Mesothelial cell of epicardium (in vitro differentiated cells): ENCODE results near the gene ETF1. TPM values are rescaled to one million over a fixed set of nuclear protein-coding genes. Genes with fewer than 3 reads are reported as not detected.

Experiments used
- DNase-seq, 2 experiments: peaks; one replicate each; pipeline ENCODE4 v3.0.0; 2021; ENCODE audit warnings: low spot score in 2 of 2; ENCODE audit not compliant: unreplicated experiment in 2 of 2
- H3K27ac Mint-ChIP-seq: 2 replicates; pipeline ENCODE4 v1.8.0; 2021; ENCODE audit warnings: mixed read lengths
- H3K27me3 Mint-ChIP-seq: 2 replicates; pipeline ENCODE4 v1.8.0; 2021; ENCODE audit warnings: low read depth, mixed read lengths
- H3K36me3 Mint-ChIP-seq: 2 replicates; pipeline ENCODE4 v1.8.0; 2021; ENCODE audit warnings: mixed read lengths
- H3K4me1 Mint-ChIP-seq: 2 replicates; pipeline ENCODE4 v1.8.0; 2021; ENCODE audit warnings: mixed read lengths
- H3K4me3 Mint-ChIP-seq: 2 replicates; pipeline ENCODE4 v1.8.0; 2021; ENCODE audit warnings: mild to moderate bottlenecking, moderate library complexity, mixed read lengths
- H3K9me3 Mint-ChIP-seq: 2 replicates; pipeline ENCODE4 v1.8.0; 2021; ENCODE audit warnings: mixed read lengths
- CTCF ChIP-seq: fragments of 200-600 bp; sonication (generic); IDR thresholded peaks from one replicate; pipeline ENCODE4 v1.5.0; 2021; ENCODE audit warnings: antibody characterized with exemption; ENCODE audit not compliant: unreplicated experiment
- total RNA-seq: library from RNA; stranded (reverse); gene quantifications from 3 replicates; pipeline ENCODE4 v1.2.1, GENCODE V29; 2021

The ETF1 gene
- total RNA-seq, 1 donor from 2014 or later, result 77.7 TPM

GRCh38 chr5:138574744-138575193 lies 31.7 kb upstream of the ETF1 start:
- peaks cover 3% of the 10 kb centered on the region for H3K9me3 Mint-ChIP-seq
- H3K27me3 Mint-ChIP-seq, result no peaks in the 10 kb centered on the region
- peak overlapping the region; percentile 100 for H3K27ac Mint-ChIP-seq
- peaks cover 17% of the 10 kb centered on the region for H3K36me3 Mint-ChIP-seq
- H3K4me1 Mint-ChIP-seq, result peaks cover 24% of the 10 kb centered on the region
- no peak for TF ChIP-seq CTCF
- DNase-seq, result no peak
- H3K4me3 Mint-ChIP-seq, result peak overlapping the region; percentile 96

GRCh38 chr5:138573949-138574670 lies 31.1 kb upstream of the ETF1 start:
- H3K27me3 Mint-ChIP-seq, result no peaks in the 10 kb centered on the region
- H3K36me3 Mint-ChIP-seq, result peaks cover 21% of the 10 kb centered on the region
- H3K4me1 Mint-ChIP-seq, result peaks cover 22% of the 10 kb centered on the region
- peak overlapping the region; percentile 100 for H3K27ac Mint-ChIP-seq
- DNase-seq, result no peak
- TF ChIP-seq CTCF, result no peak
- peaks cover 3% of the 10 kb centered on the region for H3K9me3 Mint-ChIP-seq
- H3K4me3 Mint-ChIP-seq, result peak overlapping the region; percentile 96

- Mint-ChIP-seq H3K4me3 (peak overlapping the region; percentile 49), H3K9me3 (peaks cover 3% of the 10 kb centered on the region), H3K36me3 (peaks cover 29% of the 10 kb centered on the region), H3K27me3 (no peaks in the 10 kb centered on the region), H3K27ac (peak overlapping the region; percentile 25), H3K4me1 (peaks cover 22% of the 10 kb centered on the region)
- DNase-seq, result no peak
- no peak for TF ChIP-seq CTCF
These were observed 30.2 kb upstream of the ETF1 start for GRCh38 chr5:138573223-138573622.

GRCh38 chr5:138570871-138571270 lies 27.8 kb upstream of the ETF1 start:
- Mint-ChIP-seq H3K9me3 (peaks cover 2% of the 10 kb centered on the region), H3K4me3 (no peak overlapping the region), H3K4me1 (peaks cover 17% of the 10 kb centered on the region), H3K27ac (no peak overlapping the region), H3K27me3 (no peaks in the 10 kb centered on the region), H3K36me3 (peaks cover 46% of the 10 kb centered on the region)
- no peak for TF ChIP-seq CTCF
- DNase-seq, result no peak

- Mint-ChIP-seq H3K9me3 (no peaks in the 10 kb centered on the region), H3K4me3 (no peak overlapping the region), H3K27me3 (no peaks in the 10 kb centered on the region)
These were observed 26.7 kb upstream of the ETF1 start for GRCh38 chr5:138569782-138570181.

More at GRCh38 chr5:138569782-138570181, 26.7 kb upstream of the ETF1 start:
- Mint-ChIP-seq H3K4me1 (peaks cover 12% of the 10 kb centered on the region), H3K36me3 (peaks cover 51% of the 10 kb centered on the region), H3K27ac (no peak overlapping the region)
- no peak for DNase-seq
- TF ChIP-seq CTCF, result no peak
